ENCODE results near the gene MTHFR.

MTHFR gene

GRCh38 chr1:11783556-11783955 lies 22.2 kb downstream of the MTHFR start:
- no peak for DNase-seq (ENCODE audit: low read depth in 2 of 2, low spot score in 1 of 2)

- DNase-seq (ENCODE audit: low read depth in 2 of 2, low spot score in 1 of 2), result no peak
Measured at GRCh38 chr1:11782127-11782708, 23.5 kb downstream of the MTHFR start.

GRCh38 chr1:11781297-11781696 lies 24.5 kb downstream of the MTHFR start:
- no peak for DNase-seq (ENCODE audit: low read depth in 2 of 2, low spot score in 1 of 2)

GRCh38 chr1:11780380-11781147 lies 25.2 kb downstream of the MTHFR start:
- no peak for DNase-seq (ENCODE audit: low read depth in 2 of 2, low spot score in 1 of 2)

GRCh38 chr1:11779715-11780379 lies 25.9 kb downstream of the MTHFR start:
- no peak for DNase-seq (ENCODE audit: low read depth in 2 of 2, low spot score in 1 of 2)

- no peak for DNase-seq (ENCODE audit: low read depth in 2 of 2, low spot score in 1 of 2)
Measured at GRCh38 chr1:11778844-11779623, 26.7 kb downstream of the MTHFR start.

- no peak for DNase-seq (ENCODE audit: low read depth in 2 of 2, low spot score in 1 of 2)
Measured at GRCh38 chr1:11778336-11778735, 27.4 kb downstream of the MTHFR start.

GRCh38 chr1:11777658-11778322 lies 28.0 kb downstream of the MTHFR start:
- DNase-seq (ENCODE audit: low read depth in 2 of 2, low spot score in 1 of 2), result no peak

GRCh38 chr1:11774753-11775152 lies 31.0 kb downstream of the MTHFR start:
- DNase-seq (ENCODE audit: low read depth in 2 of 2, low spot score in 1 of 2), result no peak

- no peak for DNase-seq (ENCODE audit: low read depth in 2 of 2, low spot score in 1 of 2)
Measured at GRCh38 chr1:11772458-11772857, 33.3 kb downstream of the MTHFR start.

- no peak for DNase-seq (ENCODE audit: low read depth in 2 of 2, low spot score in 1 of 2)
Measured at GRCh38 chr1:11771481-11772043, 34.2 kb downstream of the MTHFR start.

GRCh38 chr1:11770011-11770410 lies 35.8 kb downstream of the MTHFR start:
- no peak for DNase-seq (ENCODE audit: low read depth in 2 of 2, low spot score in 1 of 2)

GRCh38 chr1:11769274-11769673 lies 36.5 kb downstream of the MTHFR start:
- DNase-seq (ENCODE audit: low read depth in 2 of 2, low spot score in 1 of 2), result no peak

- DNase-seq (ENCODE audit: low read depth in 2 of 2, low spot score in 1 of 2), result no peak
Measured at GRCh38 chr1:11768821-11769220, 36.9 kb downstream of the MTHFR start.

GRCh38 chr1:11767922-11768704 lies 37.7 kb downstream of the MTHFR start:
- DNase-seq (ENCODE audit: low read depth in 2 of 2, low spot score in 1 of 2), result no peak

- DNase-seq (ENCODE audit: low read depth in 2 of 2, low spot score in 1 of 2), result no peak
Measured at GRCh38 chr1:11766429-11766776, 39.4 kb downstream of the MTHFR start.

- no peak for DNase-seq (ENCODE audit: low read depth in 2 of 2, low spot score in 1 of 2)
Measured at GRCh38 chr1:11765661-11766428, 39.9 kb downstream of the MTHFR start.

- no peak for DNase-seq (ENCODE audit: low read depth in 2 of 2, low spot score in 1 of 2)
Measured at GRCh38 chr1:11764519-11764918, 41.2 kb downstream of the MTHFR start.

GRCh38 chr1:11764115-11764514 lies 41.6 kb downstream of the MTHFR start:
- no peak for DNase-seq (ENCODE audit: low read depth in 2 of 2, low spot score in 1 of 2)

All from stimulated activated CD8-positive, alpha-beta memory T cell treated with anti-CD3 and anti-CD28 coated beads, Interleukin-4, amount 100 ng/mL, for 4 hours (primary cell).